Mesendoderm (in vitro differentiated cells): ENCODE data around the gene PPP4R4.
"Not testable (repeated sequence)": the region's sequence is repeated elsewhere in the genome, so short reads cannot be mapped to it uniquely, and the experiment has no call there.

Source experiments
- DNase-seq: peaks from one replicate; pipeline ENCODE4 v3.0.0; 2013
- H2AK5ac ChIP-seq: 2 replicates; pipeline ENCODE4 v1.6.1; 2013; ENCODE audit warnings: low read length, inconsistent platforms
- H2BK120ac ChIP-seq: 2 replicates; pipeline ENCODE4 v1.6.1; 2013; ENCODE audit warnings: low read depth, mild to moderate bottlenecking, low read length, moderate library complexity, mixed read lengths
- H2BK15ac ChIP-seq: replicated peaks from 2 replicates; pipeline ENCODE4 v1.6.1; 2013; ENCODE audit warnings: low read depth, mild to moderate bottlenecking, moderate library complexity
- H2BK5ac ChIP-seq: 2 replicates; pipeline ENCODE4 v1.6.1; 2013; ENCODE audit warnings: low read length, inconsistent platforms
- H3K18ac ChIP-seq: 2 replicates; pipeline ENCODE4 v1.6.1; 2013; ENCODE audit warnings: mild to moderate bottlenecking, low read length, mixed read lengths
- H3K23ac ChIP-seq: one replicate; pipeline ENCODE4 v1.6.1; 2013; ENCODE audit warnings: low read length
- H3K27ac ChIP-seq: 2 replicates; pipeline ENCODE4 v1.5.1; 2013; ENCODE audit warnings: low read depth, mild to moderate bottlenecking, inconsistent platforms, low read length, moderate library complexity
- H3K27me3 ChIP-seq: 2 replicates; pipeline ENCODE4 v1.6.1; 2013; ENCODE audit warnings: low read length, control low read depth, mild to moderate bottlenecking, inconsistent platforms; ENCODE audit not compliant: insufficient read depth, poor library complexity
- H3K36me3 ChIP-seq: 2 replicates; pipeline ENCODE4 v1.6.1; 2013; ENCODE audit warnings: low read length, inconsistent platforms; ENCODE audit not compliant: control insufficient read depth, insufficient read depth
- H3K4ac ChIP-seq: one replicate; pipeline ENCODE4 v1.6.1; 2013; ENCODE audit warnings: low read depth, mild to moderate bottlenecking, low read length, moderate library complexity
- H3K4me1 ChIP-seq: 2 replicates; pipeline ENCODE4 v1.6.1; 2013; ENCODE audit warnings: low read depth, low read length, inconsistent platforms; ENCODE audit not compliant: control insufficient read depth
- H3K4me2 ChIP-seq: 2 replicates; pipeline ENCODE4 v1.6.1; 2013; ENCODE audit warnings: low read length
- H3K4me3 ChIP-seq: 2 replicates; pipeline ENCODE4 v1.5.1; 2013; ENCODE audit warnings: mild to moderate bottlenecking, low read length
- H3K56ac ChIP-seq: one replicate; pipeline ENCODE4 v1.6.1; 2013; ENCODE audit warnings: low read length
- H3K79me1 ChIP-seq: 2 replicates; pipeline ENCODE4 v1.6.1; 2013; ENCODE audit warnings: low read length, inconsistent platforms
- H3K79me2 ChIP-seq: 2 replicates; pipeline ENCODE4 v1.6.1; 2013; ENCODE audit warnings: mild to moderate bottlenecking, low read length; ENCODE audit not compliant: control insufficient read depth, insufficient read depth
- H3K9ac ChIP-seq: 2 replicates; pipeline ENCODE4 v1.6.1; 2013; ENCODE audit warnings: low read length, inconsistent platforms
- H4K5ac ChIP-seq: one replicate; pipeline ENCODE4 v1.6.1; 2013; ENCODE audit warnings: low read length
- H4K8ac ChIP-seq: one replicate; pipeline ENCODE4 v1.6.1; 2013; ENCODE audit warnings: low read depth, mild to moderate bottlenecking, control low read depth, low read length, moderate library complexity
- WGBS: extraction: QIAGEN DNeasy Blood & Tissue Kit; methylation state at CpG from one replicate; pipeline ENCODE4 v1.1.7; 2013; ENCODE audit warnings: low lambda C conversion rate, missing lambda C conversion rate; ENCODE audit not compliant: insufficient coverage; ENCODE audit errors: extremely low coverage; 5-methylcytosine and 5-hydroxymethylcytosine counted together

Gene PPP4R4

GRCh38 chr14:94292872-94293577 is 118.9 kb downstream of the PPP4R4 start, which contains the start of gene SERPINA10:
SERPINA10 (minus strand) TSS chr14:94293268; CDS start chr14:94290593, 2,675 bp downstream.
- H3K79me1 ChIP-seq: no peaks in the 10 kb centered on the region
- H3K36me3 ChIP-seq: no peaks in the 10 kb centered on the region
- no peaks in the 10 kb centered on the region for H3K27me3 ChIP-seq
- no peak within 1 kb of the TSS for H3K4me3 ChIP-seq
- no peak within 1 kb of the TSS for H3K9ac ChIP-seq
- no peak within 1 kb of the TSS for H3K27ac ChIP-seq
- H3K79me2 ChIP-seq: no peaks in the 10 kb centered on the region
- H2BK120ac ChIP-seq: no peak within 1 kb of the TSS
- no peaks in the 10 kb centered on the region for H3K4me1 ChIP-seq
- no peak within 1 kb of the TSS for H3K4ac ChIP-seq
- H3K23ac ChIP-seq: no peak within 1 kb of the TSS
- no peak within 1 kb of the TSS for H2BK5ac ChIP-seq
- no peak within 1 kb of the TSS for H3K4me2 ChIP-seq
- H2AK5ac ChIP-seq: no peak within 1 kb of the TSS
- H3K18ac ChIP-seq: no peak within 1 kb of the TSS
- no peak within 1 kb of the TSS for H4K5ac ChIP-seq
- H4K8ac ChIP-seq: no peak within 1 kb of the TSS
- no CpG with 5 or more reads among the region's 10 CpGs for WGBS
- no peak within 1 kb of the TSS for H2BK15ac ChIP-seq
- no peak within 1 kb of the TSS for H3K56ac ChIP-seq
- DNase-seq: no peak

- no peak overlapping the region for H3K18ac ChIP-seq
- H3K4ac ChIP-seq: no peak overlapping the region
- H3K23ac ChIP-seq: no peak overlapping the region
- H3K4me3 ChIP-seq: no peak overlapping the region
- no peak for DNase-seq
- no peaks in the 10 kb centered on the region for H3K79me2 ChIP-seq
- WGBS: no CpG with 5 or more reads among the region's 3 CpGs
- no peaks in the 10 kb centered on the region for H3K79me1 ChIP-seq
- no peak overlapping the region for H2AK5ac ChIP-seq
- no peak overlapping the region for H3K9ac ChIP-seq
- H3K36me3 ChIP-seq: no peaks in the 10 kb centered on the region
- H2BK120ac ChIP-seq: no peak overlapping the region
- H4K8ac ChIP-seq: no peak overlapping the region
- no peak overlapping the region for H2BK5ac ChIP-seq
- no peak overlapping the region for H3K56ac ChIP-seq
- no peak overlapping the region for H2BK15ac ChIP-seq
- H3K27ac ChIP-seq: no peak overlapping the region
- no peaks in the 10 kb centered on the region for H3K27me3 ChIP-seq
- H4K5ac ChIP-seq: no peak overlapping the region
- H3K4me1 ChIP-seq: no peaks in the 10 kb centered on the region
- no peak overlapping the region for H3K4me2 ChIP-seq
Observed at GRCh38 chr14:94293578-94293924, 119.4 kb downstream of the PPP4R4 start.

GRCh38 chr14:94295360-94296180 is 121.4 kb downstream of the PPP4R4 start:
- no peak overlapping the region for H2BK120ac ChIP-seq
- no peak overlapping the region for H3K27ac ChIP-seq
- H3K79me1 ChIP-seq: no peaks in the 10 kb centered on the region
- H3K4me2 ChIP-seq: no peak overlapping the region
- WGBS: no CpG with 5 or more reads among the region's 9 CpGs
- H3K79me2 ChIP-seq: no peaks in the 10 kb centered on the region
- no peak overlapping the region for H2AK5ac ChIP-seq
- H3K9ac ChIP-seq: no peak overlapping the region
- no peak overlapping the region for H3K4me3 ChIP-seq
- H2BK15ac ChIP-seq: no peak overlapping the region
- no peak overlapping the region for H3K18ac ChIP-seq
- no peak overlapping the region for H3K4ac ChIP-seq
- no peak overlapping the region for H2BK5ac ChIP-seq
- no peak overlapping the region for H4K5ac ChIP-seq
- H3K23ac ChIP-seq: no peak overlapping the region
- H3K27me3 ChIP-seq: no peaks in the 10 kb centered on the region
- H3K56ac ChIP-seq: no peak overlapping the region
- H3K36me3 ChIP-seq: no peaks in the 10 kb centered on the region
- no peaks in the 10 kb centered on the region for H3K4me1 ChIP-seq
- DNase-seq: no peak
- H4K8ac ChIP-seq: no peak overlapping the region

- not testable (repeated sequence) for H4K8ac ChIP-seq, H2BK15ac ChIP-seq, H3K27ac ChIP-seq, H3K18ac ChIP-seq, H3K79me2 ChIP-seq, DNase-seq, H3K27me3 ChIP-seq, H3K4me1 ChIP-seq, H2BK120ac ChIP-seq, H3K9ac ChIP-seq, H3K4me2 ChIP-seq, H2BK5ac ChIP-seq, H3K4me3 ChIP-seq, H3K23ac ChIP-seq, H3K79me1 ChIP-seq, H3K36me3 ChIP-seq, H3K56ac ChIP-seq, H4K5ac ChIP-seq, H3K4ac ChIP-seq, H2AK5ac ChIP-seq
- WGBS: no CpG with 5 or more reads among the region's 4 CpGs
Observed at GRCh38 chr14:94296181-94296545, 122.0 kb downstream of the PPP4R4 start.

- no peak overlapping the region for H4K8ac ChIP-seq
- DNase-seq: no peak
- H2BK5ac ChIP-seq: no peak overlapping the region
- no peak overlapping the region for H2BK15ac ChIP-seq
- WGBS: no CpG with 5 or more reads among the region's 15 CpGs
- H3K36me3 ChIP-seq: no peaks in the 10 kb centered on the region
- H3K23ac ChIP-seq: no peak overlapping the region
- H3K4me3 ChIP-seq: no peak overlapping the region
- no peak overlapping the region for H4K5ac ChIP-seq
- H3K4ac ChIP-seq: no peak overlapping the region
- H3K18ac ChIP-seq: no peak overlapping the region
- no peak overlapping the region for H3K27ac ChIP-seq
- H3K9ac ChIP-seq: no peak overlapping the region
- H3K4me2 ChIP-seq: no peak overlapping the region
- no peaks in the 10 kb centered on the region for H3K4me1 ChIP-seq
- H2AK5ac ChIP-seq: no peak overlapping the region
- H3K79me1 ChIP-seq: no peaks in the 10 kb centered on the region
- H3K27me3 ChIP-seq: no peaks in the 10 kb centered on the region
- no peak overlapping the region for H2BK120ac ChIP-seq
- no peak overlapping the region for H3K56ac ChIP-seq
- H3K79me2 ChIP-seq: no peaks in the 10 kb centered on the region
Observed at GRCh38 chr14:94298130-94298529, 124.0 kb downstream of the PPP4R4 start.
